ENCODE results near the gene UTS2B. TPM values are rescaled to one million over a fixed set of nuclear protein-coding genes. Genes with fewer than 3 reads are reported as not detected.

Gene UTS2B
- total and polyA plus RNA-seq, 2 of the 4 experiments (the other 2 are of a cell fraction): 0.72 to 0.79 TPM

GRCh38 chr3:191303596-191303995 is 26.7 kb downstream of the UTS2B start:
- CTCF ChIA-PET: no interaction called here
- no peak for ATAC-seq (ENCODE audit: low read depth)

More at GRCh38 chr3:191303596-191303995, 26.7 kb downstream of the UTS2B start:
- no peak overlapping the region for H3K18ac ChIP-seq (ENCODE audit: low read depth, low read length)
- no peak overlapping the region for H2BK5ac ChIP-seq (ENCODE audit: low read depth, low read length, poor library complexity, severe bottlenecking)
- no peaks in the 10 kb centered on the region for H3K27me3 ChIP-seq (ENCODE audit: control insufficient read depth, insufficient read depth, low read length)
- no peak overlapping the region for H2BK15ac ChIP-seq (ENCODE audit: low read depth, low read length)
- no peak overlapping the region for H3K9ac ChIP-seq (ENCODE audit: low read depth, low read length)
- no peak overlapping the region for H3K27ac ChIP-seq (ENCODE audit: insufficient read depth, low read length)
- H4K20me1 ChIP-seq (ENCODE audit: insufficient read depth, low read length): no peaks in the 10 kb centered on the region
- H3K9me1 ChIP-seq (ENCODE audit: insufficient read depth, low read length): no peaks in the 10 kb centered on the region
- no peak overlapping the region for H4K5ac ChIP-seq (ENCODE audit: low read depth, low read length)
- BruUV-seq (replicated peaks): no TSS peak
- no peak overlapping the region for H3K4me2 ChIP-seq (ENCODE audit: low read depth, low read length)
- H2AK9ac ChIP-seq (replicated peaks; ENCODE audit: low read depth, low read length, poor library complexity): no peak overlapping the region
- no peak overlapping the region for H4K8ac ChIP-seq (ENCODE audit: low read depth in 2 of 2, low read length in 2 of 2)
- in situ Hi-C loops (cut with MboI; ENCODE audit: low sequenced_read_pairs) (no loop called here), intact Hi-C loops (cut with micrococcal nuclease) (no loop called here), dilution Hi-C loops (cut with HindIII; ENCODE audit: low sequenced_read_pairs, unreplicated experiment) (no loop called here)
- H3K4me1 ChIP-seq (ENCODE audit: control insufficient read depth, insufficient read depth, low read length): peaks cover 2% of the 10 kb centered on the region; the same call in 1 of the 2 replicates
- no peak overlapping the region for H2AK5ac ChIP-seq (ENCODE audit: low read depth, low read length)
- no peak overlapping the region for H3K23ac ChIP-seq (ENCODE audit: low read depth, low read length)
- H3K56ac ChIP-seq (ENCODE audit: extremely low read depth, insufficient read depth, low read length): no peak overlapping the region
- no CpG with 5 or more reads among the region's 3 CpGs for WGBS, 2 experiments (ENCODE audit: extremely low coverage in 2 of 2, insufficient read length in 1 of 2)
- H3K4me3 ChIP-seq (ENCODE audit: insufficient read depth, low read depth, low read length): no peak overlapping the region
- H3K79me1 ChIP-seq (ENCODE audit: low read depth in 1 of 2, low read length in 2 of 2): no peaks in the 10 kb centered on the region
- no peak overlapping the region for H3K14ac ChIP-seq (replicated peaks; ENCODE audit: low read depth, low read length)
- H2AFZ ChIP-seq (replicated peaks; ENCODE audit: low read length, poor library complexity): no peak overlapping the region
- POLR2A ChIA-PET (ENCODE audit: unreplicated experiment): no interaction called here
- no peak for DNase-seq
- H4K91ac ChIP-seq (ENCODE audit: insufficient read depth, low read depth, low read length): no peak overlapping the region
- no peak overlapping the region for H3K4ac ChIP-seq (ENCODE audit: low read depth, low read length)
- H2BK20ac ChIP-seq (ENCODE audit: low read depth, low read length): no peak overlapping the region
- no peaks in the 10 kb centered on the region for H3K9me3 ChIP-seq (ENCODE audit: control insufficient read depth, insufficient read depth, low read length)
- TF ChIP-seq POLR2A (IDR thresholded peaks at IDR 0.05; ENCODE audit: low read depth, low read length): no peak
- no peak for TF ChIP-seq NFE2L2 (IDR thresholded peaks at IDR 0.05; ENCODE audit: low read depth, low read length)
- TF ChIP-seq RAD21 (IDR thresholded peaks at IDR 0.05; ENCODE audit: low read length): no peak
- TF ChIP-seq MAFK (IDR thresholded peaks at IDR 0.05; ENCODE audit: low read depth, low read length): no peak
- TF ChIP-seq CHD1 (IDR thresholded peaks at IDR 0.05; ENCODE audit: low read depth, low read length): no peak
- no peak for TF ChIP-seq MAZ (IDR thresholded peaks at IDR 0.05; ENCODE audit: borderline replicate concordance, low read depth, low read length)
- no peak for TF ChIP-seq FOS (IDR thresholded peaks at IDR 0.05; ENCODE audit: low read depth, low read length)
- no peak for TF ChIP-seq ELK1 (IDR thresholded peaks at IDR 0.05; ENCODE audit: borderline replicate concordance, low read depth, low read length)
- TF ChIP-seq SMC3 (IDR thresholded peaks at IDR 0.05; ENCODE audit: low read depth, low read length): no peak
- TF ChIP-seq CEBPB (IDR thresholded peaks at IDR 0.05; ENCODE audit: low read depth, low read length): no peak
- no peak for TF ChIP-seq CTCF (conservative IDR thresholded peaks at IDR 0.05; ENCODE audit: low read depth, low read length)
- no peak for TF ChIP-seq BHLHE40 (IDR thresholded peaks at IDR 0.05; ENCODE audit: low read depth, low read length)
- no peak for TF ChIP-seq RFX5 (IDR thresholded peaks at IDR 0.05; ENCODE audit: low read depth, low read length)
- TF ChIP-seq MXI1 (IDR thresholded peaks at IDR 0.05; ENCODE audit: borderline replicate concordance, low read depth, low read length): no peak
- TF ChIP-seq USF2 (IDR thresholded peaks at IDR 0.05; ENCODE audit: low read depth, low read length): no peak
- TF ChIP-seq RCOR1 (IDR thresholded peaks at IDR 0.05; ENCODE audit: insufficient replicate concordance, low read length): no peak
- no peak overlapping the region for H2BK120ac ChIP-seq (ENCODE audit: low read depth, low read length)
- H3K36me3 ChIP-seq (ENCODE audit: control insufficient read depth, insufficient read depth, low read length): no peaks in the 10 kb centered on the region

All from IMR-90 (cell line).